HG03460 (cell line): ENCODE measurements around the gene CTNNA1.

ENCODE experiments used
- ATAC-seq: cut with Tn5 transposase; IDR thresholded peaks from one replicate; pipeline ENCODE4 v1.9.1; 2021; ENCODE audit not compliant: unreplicated experiment

CTNNA1 gene

DNA sequence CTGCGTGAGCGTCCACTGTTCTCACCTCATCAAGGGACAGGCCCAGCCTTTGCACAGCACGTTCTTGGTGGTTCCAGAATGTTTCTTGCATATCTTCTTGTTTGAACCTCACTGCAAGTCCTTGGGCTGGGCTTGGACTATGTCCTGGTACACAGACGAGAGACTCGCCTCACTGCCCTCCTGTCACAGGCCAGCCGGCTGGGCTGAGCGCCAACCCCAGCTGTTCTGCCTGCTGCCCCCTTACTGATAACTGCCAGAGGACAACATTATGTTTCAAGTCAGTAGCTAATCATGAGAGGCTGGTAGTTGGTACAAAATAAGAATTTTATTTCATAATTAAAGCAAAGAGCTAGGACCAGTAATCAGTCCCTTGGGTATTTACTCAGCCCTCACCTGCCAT lies 174.8 kb downstream of the CTNNA1 start:
- ATAC-seq, result no peak

DNA sequence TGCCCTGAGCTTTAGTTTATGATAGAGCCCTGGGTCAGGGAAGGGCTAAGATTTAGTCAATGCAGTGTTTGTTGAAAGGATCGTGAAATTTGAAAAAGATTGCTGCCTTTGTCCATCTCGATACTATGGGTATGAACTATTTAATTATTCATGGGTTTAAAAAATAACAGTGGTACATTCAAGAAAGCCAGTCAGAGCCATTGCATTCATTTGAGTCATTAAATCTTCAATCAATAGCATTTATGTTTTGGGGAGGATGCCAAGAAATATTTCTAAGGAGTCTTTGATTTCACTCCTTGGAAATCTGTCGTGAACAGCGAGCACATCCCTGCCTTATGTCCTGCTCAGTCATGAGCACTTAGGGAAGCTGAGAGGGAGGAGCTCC lies 176.3 kb downstream of the CTNNA1 start:
- ATAC-seq, result no peak

DNA sequence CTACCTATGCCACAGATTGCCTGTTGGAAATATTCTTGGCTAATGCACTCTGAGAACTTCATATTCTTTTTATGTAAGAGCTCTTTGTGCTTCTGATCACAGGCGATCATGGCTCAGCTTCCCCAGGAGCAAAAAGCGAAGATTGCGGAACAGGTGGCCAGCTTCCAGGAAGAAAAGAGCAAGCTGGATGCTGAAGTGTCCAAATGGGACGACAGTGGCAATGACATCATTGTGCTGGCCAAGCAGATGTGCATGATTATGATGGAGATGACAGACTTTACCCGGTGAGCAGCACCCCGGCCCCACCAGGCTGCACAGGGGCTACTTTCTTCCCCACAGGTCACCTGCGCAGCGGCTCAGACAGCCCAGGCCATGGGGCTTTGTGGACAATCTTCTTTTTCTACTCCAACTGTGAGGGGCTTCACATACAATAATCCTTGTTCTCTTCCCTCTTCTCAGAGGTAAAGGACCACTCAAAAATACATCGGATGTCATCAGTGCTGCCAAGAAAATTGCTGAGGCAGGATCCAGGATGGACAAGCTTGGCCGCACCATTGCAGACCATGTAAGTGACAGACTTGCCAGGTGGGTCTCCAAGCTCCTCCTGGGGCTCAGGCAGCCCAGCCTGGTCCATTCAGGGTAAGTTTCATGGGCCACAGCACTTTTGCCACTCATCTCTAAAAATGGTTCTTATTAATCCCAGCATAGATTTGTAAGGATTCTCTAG lies 177.3 kb downstream of the CTNNA1 start:
- no peak for ATAC-seq

DNA sequence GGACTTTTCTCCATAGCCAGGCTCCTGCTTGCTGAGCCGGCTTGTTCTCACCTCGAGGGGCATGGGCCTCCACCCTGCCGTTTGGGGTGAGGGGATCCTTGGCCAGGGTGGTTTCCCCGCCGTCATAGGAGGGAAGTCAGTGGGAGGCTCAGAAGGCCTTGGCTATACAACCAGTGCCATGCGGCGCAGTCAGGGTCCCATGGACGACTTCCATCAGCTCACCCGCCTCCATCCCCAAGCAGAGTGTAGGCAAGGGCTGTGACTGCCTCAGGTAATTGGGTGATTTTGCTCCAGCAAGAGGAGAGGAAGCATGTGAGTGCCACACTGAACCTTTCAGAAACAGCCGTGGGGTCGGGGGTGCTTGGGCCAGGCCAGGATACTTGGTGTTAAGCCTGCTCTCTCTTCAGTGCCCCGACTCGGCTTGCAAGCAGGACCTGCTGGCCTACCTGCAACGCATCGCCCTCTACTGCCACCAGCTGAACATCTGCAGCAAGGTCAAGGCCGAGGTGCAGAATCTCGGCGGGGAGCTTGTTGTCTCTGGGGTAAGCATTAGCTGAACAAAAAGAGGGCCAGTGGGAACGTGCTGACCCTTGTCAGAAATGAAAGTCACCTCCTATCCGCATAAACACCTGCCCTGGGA lies 179.1 kb downstream of the CTNNA1 start:
- ATAC-seq, result no peak

GRCh38 chr5:138933522-138934290 lies 180.5 kb downstream of the CTNNA1 start:
- ATAC-seq, result no peak

- ATAC-seq, result no peak
These were observed 181.7 kb downstream of the CTNNA1 start for GRCh38 chr5:138934971-138935370.

DNA sequence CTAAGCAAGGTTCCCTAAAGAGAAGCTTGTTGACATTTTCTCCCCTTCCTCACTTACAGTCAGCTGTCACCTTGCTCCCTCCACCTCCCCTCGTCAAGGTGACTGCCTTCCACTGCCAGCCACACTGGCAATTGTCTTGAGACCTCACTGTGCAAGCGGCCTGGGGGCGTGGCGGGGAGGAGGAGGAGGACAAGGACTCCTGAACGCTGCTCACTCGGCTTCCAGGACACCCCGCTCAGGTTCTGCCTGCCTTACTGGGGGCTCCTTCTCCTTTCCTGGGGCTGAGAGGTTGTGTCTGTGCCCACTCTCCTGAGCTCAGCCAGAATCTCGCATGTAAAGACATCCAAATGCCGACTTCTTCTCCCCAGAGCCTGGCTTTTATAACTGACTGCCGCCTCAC lies 182.2 kb downstream of the CTNNA1 start:
- no peak for ATAC-seq

GRCh38 chr5:138936225-138936967 lies 183.2 kb downstream of the CTNNA1 start:
- ATAC-seq, result no peak

DNA sequence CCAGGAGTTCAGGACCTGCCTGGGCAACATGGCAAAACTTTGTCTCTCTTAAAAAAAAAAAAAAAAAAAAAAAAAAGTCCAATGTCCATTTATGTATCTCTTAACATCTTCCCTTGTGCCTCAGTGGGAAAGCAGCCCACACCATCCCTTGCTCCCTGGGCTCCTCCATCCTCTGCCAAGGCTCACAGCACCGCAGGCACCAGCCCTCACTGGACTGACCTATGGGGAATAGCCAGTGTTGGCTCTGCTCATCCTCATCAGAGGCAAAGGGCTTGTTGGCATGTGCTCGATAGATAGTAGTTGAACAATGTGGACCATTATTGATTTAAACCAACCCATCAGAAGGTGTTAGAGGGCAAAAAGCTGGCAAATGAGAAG lies 183.7 kb downstream of the CTNNA1 start:
- ATAC-seq, result no peak

DNA sequence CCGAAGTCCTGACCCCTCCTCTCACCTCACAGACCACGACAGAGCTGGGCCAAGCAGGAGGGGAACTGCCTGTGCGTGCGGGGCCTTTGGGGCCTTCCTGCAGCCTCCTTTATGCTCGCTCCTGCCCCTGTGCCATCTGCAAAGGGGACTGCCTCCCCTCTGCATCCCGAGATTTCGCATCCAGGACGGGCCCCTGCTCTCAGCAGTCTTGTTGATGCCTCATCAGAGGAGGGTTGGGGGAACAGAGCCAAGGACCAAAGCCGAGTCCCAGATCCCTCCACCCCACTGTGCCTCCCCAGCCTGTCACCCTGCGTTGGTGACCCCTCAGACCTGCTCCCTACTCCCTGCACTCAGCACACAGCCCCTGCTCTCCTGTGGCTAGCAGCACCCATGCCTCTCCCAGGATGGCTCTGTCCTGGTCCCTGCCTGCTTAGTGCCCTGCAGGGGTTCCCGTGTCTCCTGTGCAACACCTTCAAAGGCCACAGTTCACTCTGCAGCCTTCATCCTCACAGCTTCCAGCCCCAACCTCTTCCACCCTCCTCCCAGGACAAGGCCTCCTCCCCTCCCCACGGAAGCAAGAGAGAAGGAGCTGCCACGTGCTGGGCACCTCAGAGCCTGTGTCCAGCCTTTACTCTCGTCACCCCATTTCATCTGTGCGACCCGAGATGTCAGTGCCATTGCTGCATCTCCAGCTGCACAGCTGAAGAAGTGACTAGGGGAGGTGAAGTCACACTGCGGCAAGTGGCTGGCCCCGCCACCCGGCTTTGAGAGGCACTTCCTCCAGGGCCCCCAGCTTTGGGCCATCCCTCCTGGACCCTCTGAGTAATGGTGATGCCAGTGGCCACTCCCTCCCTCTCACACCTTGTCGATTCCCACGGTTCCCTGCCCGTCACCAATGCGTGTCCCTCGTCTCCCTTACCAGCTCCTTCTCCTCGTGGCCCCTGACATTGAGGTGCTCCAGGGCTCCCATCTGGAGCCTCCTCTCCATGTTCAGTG lies 184.5 kb downstream of the CTNNA1 start:
- no peak for ATAC-seq

DNA sequence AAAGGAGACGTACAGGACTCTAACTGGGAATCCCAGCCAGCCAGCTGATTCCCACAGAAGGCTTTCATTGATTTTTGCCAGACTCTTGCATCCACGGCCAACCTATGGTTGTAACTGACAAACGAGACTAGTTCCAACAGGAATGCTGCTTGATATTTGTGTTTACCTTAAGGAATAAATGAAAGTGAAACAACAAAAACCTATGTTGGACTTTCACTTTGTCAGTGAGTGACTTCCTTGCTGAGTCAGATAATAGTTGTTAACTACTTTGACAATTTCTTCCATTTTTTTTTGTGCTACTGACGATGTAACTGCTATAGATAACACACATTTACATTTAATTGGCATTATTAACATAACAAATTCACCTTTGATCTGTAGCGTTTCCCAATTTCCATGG lies 185.3 kb downstream of the CTNNA1 start:
- no peak for ATAC-seq

- ATAC-seq, result no peak
These were observed 188.8 kb downstream of the CTNNA1 start for GRCh38 chr5:138942066-138942465.

- ATAC-seq, result no peak
These were observed 189.6 kb downstream of the CTNNA1 start for GRCh38 chr5:138942861-138943260.

DNA sequence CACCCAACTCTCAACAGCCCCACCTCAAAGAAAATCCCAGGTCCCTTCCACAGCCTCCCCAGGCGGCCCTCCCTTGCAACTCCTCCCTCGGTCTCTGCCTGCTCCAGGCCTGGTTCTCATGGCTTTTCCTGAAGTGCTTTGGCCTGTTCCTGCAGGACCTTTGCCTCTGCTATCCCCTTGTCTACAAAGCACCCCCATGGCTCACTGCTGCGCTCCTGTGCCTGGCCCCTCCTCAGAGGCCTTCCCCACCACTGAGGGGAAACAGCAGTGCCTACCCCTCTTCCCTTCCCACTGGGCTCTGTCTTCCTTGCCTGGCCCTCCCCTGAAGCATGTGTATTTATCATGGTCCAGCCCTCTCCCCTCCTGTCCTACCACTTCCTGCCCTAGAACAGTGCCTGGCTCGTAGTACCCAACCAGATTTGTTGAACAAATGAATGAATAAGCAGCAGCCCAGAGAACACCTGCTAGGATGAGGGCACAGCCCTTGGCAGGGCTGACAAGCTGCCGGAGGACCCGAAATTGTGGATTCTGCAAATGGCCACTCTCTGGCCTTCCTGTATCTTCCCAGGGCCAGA lies 190.5 kb downstream of the CTNNA1 start:
- no peak for ATAC-seq

DNA sequence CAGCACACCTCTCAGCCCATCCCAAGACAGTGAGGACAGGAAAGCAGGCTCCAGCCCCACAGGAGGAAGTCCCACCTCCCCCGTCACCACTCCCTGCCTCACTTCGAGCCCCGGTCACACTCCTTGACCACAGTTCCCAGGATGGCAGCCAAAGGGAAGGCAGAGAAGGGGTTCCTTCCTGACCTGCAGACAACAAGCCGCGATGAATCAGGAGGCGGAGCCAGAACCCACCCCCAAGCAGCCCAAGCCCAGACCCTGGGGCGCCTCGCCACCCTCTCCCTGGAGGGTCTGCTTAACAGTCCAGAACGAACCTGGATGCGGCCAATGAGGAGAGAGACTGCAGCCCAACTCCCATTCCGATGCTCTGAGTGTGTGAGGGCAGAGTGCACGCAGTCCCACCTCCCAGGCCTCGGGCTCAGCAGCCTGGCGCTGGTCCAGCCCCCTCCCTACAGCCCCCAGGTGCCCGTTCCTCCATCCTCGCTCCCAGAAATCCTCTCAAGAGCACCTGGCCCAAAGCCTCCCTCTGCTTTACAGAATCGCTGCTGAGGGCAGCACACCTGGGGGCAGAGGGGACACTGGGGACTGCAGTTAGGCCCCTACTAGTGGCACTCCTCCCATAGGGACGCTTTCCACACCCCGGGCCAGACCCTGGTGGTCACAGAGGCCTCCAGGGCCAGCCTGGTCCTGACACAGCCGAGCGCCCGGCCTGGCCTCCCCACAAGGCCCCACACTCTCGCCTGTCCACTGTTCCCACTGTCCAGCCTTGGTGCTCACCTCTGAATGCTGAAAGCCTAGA lies 191.5 kb downstream of the CTNNA1 start:
- no peak for ATAC-seq

DNA sequence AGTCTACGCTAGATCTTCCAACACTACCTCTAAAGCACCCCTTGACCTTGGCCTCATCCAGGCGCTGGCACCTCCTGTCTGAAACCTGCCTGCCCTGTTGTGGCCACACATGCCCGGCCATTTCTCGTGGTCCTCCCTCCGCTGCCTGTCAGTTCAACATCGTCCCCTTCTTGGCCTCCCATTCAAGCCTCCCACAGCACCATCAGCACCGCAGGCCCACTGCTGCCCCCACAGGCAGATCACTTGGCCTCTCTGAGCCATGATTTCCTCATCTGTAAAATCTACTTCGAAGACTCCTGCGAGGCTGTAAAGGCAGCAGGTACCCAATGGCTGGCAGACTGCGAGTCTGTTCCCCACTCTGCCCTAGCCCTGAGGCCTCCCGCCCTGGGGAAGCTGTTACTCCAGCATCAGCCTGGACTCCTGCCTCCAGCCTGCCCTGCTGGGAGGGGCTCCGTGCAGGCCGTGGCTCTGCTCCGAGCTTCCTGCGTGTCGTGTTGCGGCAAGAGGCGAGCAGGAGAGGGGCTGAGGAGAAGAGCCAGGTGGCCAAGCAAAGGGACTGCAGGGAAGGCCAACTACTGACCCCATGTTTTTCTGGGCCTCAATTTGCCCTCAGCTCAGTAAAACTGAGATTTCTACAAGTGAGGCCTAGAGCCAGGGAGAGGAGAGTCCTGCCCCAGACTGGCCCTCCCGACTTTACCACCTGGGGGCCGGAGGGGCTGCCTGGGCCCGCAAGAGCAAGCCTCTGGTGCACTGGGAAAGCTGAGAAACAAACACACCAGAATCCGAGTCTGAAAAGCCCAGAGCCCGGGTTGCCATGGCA lies 192.4 kb downstream of the CTNNA1 start:
- no peak for ATAC-seq

DNA sequence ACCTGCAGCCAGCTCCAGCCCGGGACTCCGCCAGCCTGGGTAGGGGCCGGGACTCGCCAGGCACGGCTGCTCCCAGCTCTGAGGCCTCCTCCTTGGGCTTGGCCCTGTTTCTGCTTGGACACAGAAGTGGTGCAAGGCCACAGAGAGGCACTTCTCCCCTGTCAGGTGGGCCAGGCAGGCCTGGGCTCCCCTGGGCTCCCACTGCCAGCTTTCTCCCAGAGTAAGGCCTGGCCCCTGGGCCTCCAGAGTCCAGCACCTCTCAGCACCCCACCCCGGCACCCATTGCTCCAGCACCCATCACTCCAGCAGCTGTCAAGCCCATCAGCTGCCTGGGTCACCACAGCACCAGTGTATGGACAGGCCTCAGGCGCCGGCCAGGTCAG lies 193.0 kb downstream of the CTNNA1 start:
- ATAC-seq, result no peak

GRCh38 chr5:138946831-138947560 lies 193.8 kb downstream of the CTNNA1 start:
- no peak for ATAC-seq
